ENCODE measurements around the gene ANKRA2.

DNA sequence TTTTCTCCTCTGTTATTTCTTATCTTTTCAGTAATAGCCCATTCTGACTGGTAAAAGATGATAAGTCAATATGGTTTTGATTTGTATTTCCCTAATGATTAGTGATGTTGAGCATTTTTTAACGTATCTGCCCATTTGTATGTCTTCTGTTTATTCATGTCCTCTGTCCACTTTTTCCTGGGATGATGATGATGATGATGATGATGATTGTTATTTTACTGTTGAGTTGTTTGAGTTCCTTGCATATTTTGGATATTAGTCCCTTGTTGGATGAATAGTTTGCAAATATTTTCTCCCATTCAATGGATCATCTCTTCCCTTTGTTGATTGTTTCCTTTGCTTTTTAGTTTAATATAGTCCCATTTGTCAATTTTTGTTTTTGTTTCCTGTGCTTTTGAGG, 27.1 kb upstream of the ANKRA2 start:
- TF ChIP-seq, protein P1, sequence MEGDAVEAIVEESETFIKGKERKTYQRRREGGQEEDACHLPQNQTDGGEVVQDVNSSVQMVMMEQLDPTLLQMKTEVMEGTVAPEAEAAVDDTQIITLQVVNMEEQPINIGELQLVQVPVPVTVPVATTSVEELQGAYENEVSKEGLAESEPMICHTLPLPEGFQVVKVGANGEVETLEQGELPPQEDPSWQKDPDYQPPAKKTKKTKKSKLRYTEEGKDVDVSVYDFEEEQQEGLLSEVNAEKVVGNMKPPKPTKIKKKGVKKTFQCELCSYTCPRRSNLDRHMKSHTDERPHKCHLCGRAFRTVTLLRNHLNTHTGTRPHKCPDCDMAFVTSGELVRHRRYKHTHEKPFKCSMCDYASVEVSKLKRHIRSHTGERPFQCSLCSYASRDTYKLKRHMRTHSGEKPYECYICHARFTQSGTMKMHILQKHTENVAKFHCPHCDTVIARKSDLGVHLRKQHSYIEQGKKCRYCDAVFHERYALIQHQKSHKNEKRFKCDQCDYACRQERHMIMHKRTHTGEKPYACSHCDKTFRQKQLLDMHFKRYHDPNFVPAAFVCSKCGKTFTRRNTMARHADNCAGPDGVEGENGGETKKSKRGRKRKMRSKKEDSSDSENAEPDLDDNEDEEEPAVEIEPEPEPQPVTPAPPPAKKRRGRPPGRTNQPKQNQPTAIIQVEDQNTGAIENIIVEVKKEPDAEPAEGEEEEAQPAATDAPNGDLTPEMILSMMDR (IDR thresholded peaks at IDR 0.05) = no peak
- TF ChIP-seq POLR2A (IDR thresholded peaks at IDR 0.05) = no peak
